GM12878 (cell line): ENCODE measurements around the gene GPC5. TPM values are rescaled to one million over a fixed set of nuclear protein-coding genes. Genes with fewer than 3 reads are reported as not detected.
A peak's percentile ranks its signal among the peaks of the same experiment; 100 is the strongest.

Experiments
- ATAC-seq: fragments of 200-7000 bp; cut with Tn5 transposase; 3 replicates; pipeline ENCODE4 v1.9.1; 2020; ENCODE audit warnings: mild to moderate bottlenecking, moderate library complexity
- BruUV-seq: library from RNA; stranded (reverse); fragments of 400-500 nt; replicated peaks from 2 replicates; lab custom pipeline; 2021; lab: Mats Ljungman, UMichigan
- CTCF ChIA-PET: fragments of 300-600 bp; sonication (Branson Sonifier 250); formaldehyde crosslinking; extraction: SDS; loops from one replicate; lab custom pipeline; 2021; ENCODE audit warnings: inconsistent platforms; lab: Yijun Ruan, JAX
- POLR2A ChIA-PET: fragments of 350-600 bp; formaldehyde crosslinking; extraction: SDS; loops from one replicate; lab custom pipeline; 2021; ENCODE audit warnings: inconsistent platforms; lab: Charles Lee
- RAD21 ChIA-PET: fragments of 300-600 bp; sonication (Branson Sonifier 250); formaldehyde crosslinking; loops from one replicate; lab custom pipeline; 2023; ENCODE audit warnings: antibody characterized with exemption; ENCODE audit not compliant: unreplicated experiment; lab: Charles Lee
- SMC1A ChIA-PET: fragments of 300-600 bp; sonication (Branson Sonifier 250); formaldehyde crosslinking; loops from one replicate; lab custom pipeline; 2023; ENCODE audit not compliant: unreplicated experiment, uncharacterized antibody; lab: Charles Lee
- DNase-seq: peaks from one replicate; pipeline ENCODE4 v3.0.0-alpha.2; 2011; ENCODE audit warnings: low read depth, low spot score
- FAIRE-seq: peaks from 3 replicates; lab custom pipeline; 2011; peaks lifted over from hg19 to GRCh38; lab: Jason Lieb, UNC
- H2AFZ ChIP-seq: 2 replicates; pipeline ENCODE4 v1.6.0; 2011; ENCODE audit warnings: low read depth, low read length, control low read depth; ENCODE audit not compliant: control insufficient read depth
- H3K27ac ChIP-seq: 2 replicates; pipeline ENCODE4 v1.5.1; 2011; ENCODE audit warnings: control low read depth; ENCODE audit not compliant: control insufficient read depth, insufficient read depth
- H3K27me3 ChIP-seq, 2 experiments: replicated peaks in 1 of 2; 2 replicates each; pipeline versions ENCODE4 v1.6.0 to v1.6.1; 2011; ENCODE audit warnings: low read length in 1 of 2; ENCODE audit not compliant: control insufficient read depth in 2 of 2, insufficient read depth in 2 of 2
- H3K36me3 ChIP-seq, 2 experiments: 2 replicates each; pipeline ENCODE4 v1.5.1; 2011; ENCODE audit warnings: low read length in 1 of 2; ENCODE audit not compliant: control insufficient read depth in 2 of 2, insufficient read depth in 2 of 2
- H3K4me1 ChIP-seq: 2 replicates; pipeline ENCODE4 v1.6.1; 2011; ENCODE audit warnings: mild to moderate bottlenecking, low read length, moderate library complexity, mixed read lengths; ENCODE audit not compliant: control insufficient read depth, insufficient read depth
- H3K4me2 ChIP-seq: 2 replicates; pipeline ENCODE4 v1.6.0; 2011; ENCODE audit warnings: control low read depth; ENCODE audit not compliant: control insufficient read depth, insufficient read depth
- H3K4me3 ChIP-seq: fragments of 200-600 bp; sonication (generic); 2 replicates; pipeline ENCODE4 v1.5.1; 2016
- H3K79me2 ChIP-seq: 2 replicates; pipeline ENCODE4 v1.6.0; 2011; ENCODE audit warnings: low read length; ENCODE audit not compliant: control insufficient read depth, insufficient read depth
- H3K9ac ChIP-seq: 2 replicates; pipeline ENCODE4 v1.8.0; 2011; ENCODE audit warnings: low read length, control low read depth, mixed read lengths; ENCODE audit not compliant: control insufficient read depth, insufficient read depth
- H3K9me3 ChIP-seq: replicated peaks from 3 replicates; pipeline ENCODE4 v1.5.1; 2011; ENCODE audit warnings: mild to moderate bottlenecking, low read length; ENCODE audit not compliant: control insufficient read depth, insufficient read depth
- H4K20me1 ChIP-seq: 2 replicates; pipeline ENCODE4 v1.6.0; 2011; ENCODE audit not compliant: control insufficient read depth, insufficient read depth
- CTCF ChIP-seq, 3 experiments: IDR thresholded peaks in 2 of 3; conservative IDR thresholded peaks in 1 of 3; 2 replicates each; pipeline ENCODE4 v1.5.1; 2011; ENCODE audit warnings: low read depth in 3 of 3, low read length in 3 of 3, mild to moderate bottlenecking in 3 of 3, control low read depth in 2 of 3, moderate library complexity in 2 of 3, inconsistent platforms in 1 of 3, mixed read lengths in 1 of 3; ENCODE audit not compliant: control insufficient read depth in 2 of 3, insufficient read depth in 1 of 3; ENCODE audit errors: extremely low read depth in 1 of 3
- E2F4 ChIP-seq: IDR thresholded peaks from 2 replicates; pipeline ENCODE4 v1.6.1; 2012; ENCODE audit warnings: low read depth, low read length, improper control_type of control experiment
- JUND ChIP-seq: IDR thresholded peaks from 2 replicates; pipeline ENCODE4 v1.6.1; 2012; ENCODE audit warnings: low read depth, mild to moderate bottlenecking, low read length, improper control_type of control experiment, moderate library complexity
- MLLT1 ChIP-seq: fragments of 450-650 bp; IDR thresholded peaks from 2 replicates; pipeline ENCODE4 v1.6.1; 2016; ENCODE audit warnings: mild to moderate bottlenecking
- RAD21 ChIP-seq: IDR thresholded peaks from 2 replicates; pipeline ENCODE4 v1.6.1; 2011; ENCODE audit warnings: mild to moderate bottlenecking, low read depth, low read length, moderate library complexity; ENCODE audit not compliant: insufficient read depth
- RAD51 ChIP-seq: fragments of 450-650 bp; IDR thresholded peaks from 2 replicates; pipeline ENCODE4 v1.6.1; 2016; ENCODE audit warnings: moderate library complexity, mild to moderate bottlenecking, inconsistent platforms
- RUNX3 ChIP-seq: IDR thresholded peaks from 2 replicates; pipeline ENCODE4 v1.6.1; 2012; ENCODE audit warnings: low read length, inconsistent platforms
- SMC3 ChIP-seq: IDR thresholded peaks from 2 replicates; pipeline ENCODE4 v1.6.1; 2011; ENCODE audit warnings: low read length, improper control_type of control experiment, borderline replicate concordance
- WGBS: methylation state at CpG from one replicate; pipeline ENCODE4 v1.1.6; 2016; ENCODE audit warnings: low lambda C conversion rate; ENCODE audit not compliant: insufficient replicate concordance, insufficient coverage; ENCODE audit errors: missing lambda C conversion rate; 5-methylcytosine and 5-hydroxymethylcytosine counted together
- in situ Hi-C: fragments of 300-500 bp; cut with MboI; formaldehyde crosslinking; loops from 9 replicates; pipeline ENCODE4 v1.14.3; 2018; ENCODE audit warnings: mixed read lengths
- intact Hi-C: fragments of 100-400 bp; cut with micrococcal nuclease; formaldehyde crosslinking; loops from one replicate; pipeline ENCODE4 v1.14.2; 2022; ENCODE audit not compliant: unreplicated experiment
- polyA plus RNA-seq, 11 experiments: library from polyadenylated mRNA; depleted of rRNA in 4 of 11; unstranded in 6 of 11; stranded (reverse) in 5 of 11; fragments of >200 nt; fragmentation: Nextera tagmentation in 4 of 11; fragmentation: Illumina TruSeq in 1 of 11; extraction: Ambion mirVana in 4 of 11; extraction: Trizol in 1 of 11; gene quantifications; 1 replicate in 1 of 11; 2 replicates in 10 of 11; pipeline versions ENCODE4 v1.2.1 to v1.2.3, GENCODE V29; 2011 to 2016; ENCODE audit warnings: inconsistent platforms in 2 of 11, missing spikeins in 2 of 11, low read depth in 1 of 11
- total RNA-seq, 4 experiments: library from RNA; depleted of rRNA in 3 of 4; stranded (reverse); fragments of >200 nt in 3 of 4; fragmentation: Illumina TruSeq in 1 of 4; extraction: Trizol in 1 of 4; gene quantifications; 2 replicates each; pipeline versions ENCODE4 v1.2.1 to v1.2.3, GENCODE V29; 2013 to 2021

GPC5 gene
- total and polyA plus RNA-seq, 10 of the 15 experiments (the other 5 are each of a cell fraction or from before 2014, with no cell fraction given), result 0.05 to 0.87 (median 0.44) TPM; not detected in 1

- no peak for TF ChIP-seq MLLT1
Observed at GRCh38 chr13:91372911-91373310, 25.5 kb upstream of the GPC5 start (continued).

- RAD21 ChIA-PET, result interaction anchor here (4.6 kb wide), 1 partner anchor 31 kb away, joined by 28 read pairs; no protein-coding TSS in a partner anchor
- H3K4me2 ChIP-seq, result no peak overlapping the region
Observed at GRCh38 chr13:91375116-91375729, 23.2 kb upstream of the GPC5 start.

More at GRCh38 chr13:91375116-91375729, 23.2 kb upstream of the GPC5 start:
- Histone ChIP-seq H2AFZ (peak overlapping the region; percentile 55), H3K4me1 (no peaks in the 10 kb centered on the region), H3K4me3 (no peak overlapping the region), H3K79me2 (no peaks in the 10 kb centered on the region), H3K36me3 (no peaks in the 10 kb centered on the region), H3K9ac (no peak overlapping the region), H3K27me3 (no peaks in the 10 kb centered on the region), H4K20me1 (no peaks in the 10 kb centered on the region), H3K27ac (no peak overlapping the region), H3K9me3 (no peaks in the 10 kb centered on the region)
- DNase-seq (no peak), ATAC-seq (peak; percentile 99), FAIRE-seq (peak; percentile 96)
- SMC1A ChIA-PET, result interaction anchor here (1.1 to 4.4 kb wide), 8 partner anchors 17 to 349 kb away, joined by 3 to 50 read pairs (median 8); no protein-coding TSS in a partner anchor
- TF ChIP-seq CTCF (IDR thresholded peaks at IDR 0.05 in 2 of 3, conservative IDR thresholded peaks at IDR 0.05 in 1 of 3; ENCODE audit: control insufficient read depth in 2 of 3, extremely low read depth in 1 of 3, insufficient read depth in 1 of 3, low read depth in 3 of 3, low read length in 3 of 3), result peak; percentile 61 to 70 (median 68); a peak in 5 of 6 replicates
- no peak for TF ChIP-seq E2F4
- no peak for TF ChIP-seq JUND
- peak; percentile 70 for TF ChIP-seq RAD21
- peak; percentile 62; the same call in 1 of the 2 replicates for TF ChIP-seq SMC3
- TF ChIP-seq RAD51, result no peak
- TF ChIP-seq RUNX3, result peak; percentile 64
- in situ Hi-C loops, result loop anchor here (5.0 kb wide), 1 partner anchor 342 kb away; no protein-coding TSS in a partner anchor
- WGBS, result 71% methylated on average over 4 of the region's 4 CpGs
- intact Hi-C loops, result loop anchor here (2.0 to 10.0 kb wide), 2 partner anchors 270 to 350 kb away; no protein-coding TSS in a partner anchor
- CTCF ChIA-PET, result interaction anchor here (1.1 to 7.1 kb wide), 18 partner anchors 8 to 368 kb away, joined by 3 to 63 read pairs (median 5); no protein-coding TSS in a partner anchor
- POLR2A ChIA-PET, result no interaction called here
- BruUV-seq, result no TSS peak
